Measurements from ENCODE around the gene CYP2W1. TPM values are rescaled to one million over a fixed set of nuclear protein-coding genes. Genes with fewer than 3 reads are reported as not detected.
A peak's percentile ranks its signal among the peaks of the same experiment; 100 is the strongest.

The CYP2W1 gene
- total RNA-seq, 4 donors from 2014 or later: 11.7 to 31.6 (median 19.3) TPM

- DNase-seq (ENCODE audit: low spot score in 2 of 2): no peak
- no peak for TF ChIP-seq CTCF (IDR thresholded peaks at IDR 0.05)
- 75 to 78% methylated on average over 10 of the region's 10 CpGs for WGBS, 2 donors
- H3K4me3 ChIP-seq (ENCODE audit: low read depth, poor library complexity, severe bottlenecking): no peak overlapping the region
- intact Hi-C loops (cut with DNase I; ENCODE audit: low total_unique reads): no loop called here
These were observed 10.2 kb upstream of the CYP2W1 start for GRCh38 chr7:972676-973309.

GRCh38 chr7:973312-973711 lies 9.7 kb upstream of the CYP2W1 start:
- no peak for DNase-seq (ENCODE audit: low spot score in 2 of 2)
- intact Hi-C loops (cut with DNase I; ENCODE audit: low total_unique reads): no loop called here
- H3K4me3 ChIP-seq (ENCODE audit: low read depth, poor library complexity, severe bottlenecking): no peak overlapping the region
- TF ChIP-seq POLR2A (IDR thresholded peaks at IDR 0.05) (no peak), CTCF (IDR thresholded peaks at IDR 0.05) (no peak)
- 83 to 86% methylated on average over 9 of the region's 9 CpGs for WGBS, 2 donors

- DNase-seq (ENCODE audit: low spot score in 2 of 2): no peak
- 18 to 23% methylated on average over 7 of the region's 7 CpGs for WGBS, 2 donors
- no peak overlapping the region for H3K4me3 ChIP-seq (ENCODE audit: low read depth, poor library complexity, severe bottlenecking)
- TF ChIP-seq POLR2A (IDR thresholded peaks at IDR 0.05) (no peak), CTCF (IDR thresholded peaks at IDR 0.05) (no peak)
- intact Hi-C loops (cut with DNase I; ENCODE audit: low total_unique reads): no loop called here
These were observed 8.8 kb upstream of the CYP2W1 start for GRCh38 chr7:974172-974571.

GRCh38 chr7:974820-975681 lies 7.9 kb upstream of the CYP2W1 start, which contains the start of gene COX19:
Gene COX19 (minus strand): TSS chr7:975549. CDS start chr7:975509, 40 bp downstream.
- TF ChIP-seq CTCF (IDR thresholded peaks at IDR 0.05) (no peak), POLR2A (IDR thresholded peaks at IDR 0.05) (no peak)
- DNase-seq (ENCODE audit: low spot score in 2 of 2): peak; percentile 84 to 96
- peak within 1 kb of the TSS; percentile 87 for H3K4me3 ChIP-seq (ENCODE audit: low read depth, poor library complexity, severe bottlenecking)
- intact Hi-C loops (cut with DNase I; ENCODE audit: low total_unique reads): no loop called here
- 0% methylated on average over 16 to 22 of the region's 78 CpGs for WGBS, 2 donors

GRCh38 chr7:975702-976473 lies 7.1 kb upstream of the CYP2W1 start:
- DNase-seq (ENCODE audit: low spot score in 2 of 2): no peak
- no peak overlapping the region for H3K4me3 ChIP-seq (ENCODE audit: low read depth, poor library complexity, severe bottlenecking)
- WGBS, 2 donors: 55 to 62% methylated on average over 15 to 20 of the region's 28 CpGs
- TF ChIP-seq POLR2A (IDR thresholded peaks at IDR 0.05) (no peak), CTCF (IDR thresholded peaks at IDR 0.05) (no peak)
- intact Hi-C loops (cut with DNase I; ENCODE audit: low total_unique reads): no loop called here
